HG02642 (cell line): ENCODE data around the gene ATL1.
"Not testable (repeated sequence)": the region's sequence is repeated elsewhere in the genome, so short reads cannot be mapped to it uniquely, and the experiment has no call there.

Experiments
- ATAC-seq: cut with Tn5 transposase; IDR thresholded peaks from one replicate; pipeline ENCODE4 v1.9.1; 2021; ENCODE audit warnings: mild to moderate bottlenecking; ENCODE audit not compliant: unreplicated experiment, poor library complexity

Gene ATL1

GRCh38 chr14:50599700-50600444, 39.9 kb downstream of the ATL1 start:
- no peak for ATAC-seq

- no peak for ATAC-seq
These were observed 40.9 kb downstream of the ATL1 start for GRCh38 chr14:50600849-50601248.

DNA sequence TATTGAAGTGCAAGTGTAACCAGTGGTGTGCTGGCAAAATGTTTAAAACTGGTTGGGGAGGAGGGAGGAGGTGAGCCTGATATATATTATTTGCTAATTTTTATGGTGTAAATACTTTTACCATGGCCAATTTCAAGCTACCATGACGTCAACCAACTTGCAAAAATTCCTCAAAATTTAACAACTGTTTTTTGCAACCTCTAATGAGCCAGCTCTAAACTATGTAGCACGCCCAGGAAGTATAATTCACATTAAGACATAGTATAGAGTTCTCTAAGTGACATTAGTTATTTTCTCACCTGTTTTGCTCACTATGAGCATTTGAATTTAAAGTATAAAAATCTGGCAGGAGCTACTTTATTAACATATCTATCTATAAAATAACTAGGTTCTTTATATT, 41.4 kb downstream of the ATL1 start:
- ATAC-seq = no peak

DNA sequence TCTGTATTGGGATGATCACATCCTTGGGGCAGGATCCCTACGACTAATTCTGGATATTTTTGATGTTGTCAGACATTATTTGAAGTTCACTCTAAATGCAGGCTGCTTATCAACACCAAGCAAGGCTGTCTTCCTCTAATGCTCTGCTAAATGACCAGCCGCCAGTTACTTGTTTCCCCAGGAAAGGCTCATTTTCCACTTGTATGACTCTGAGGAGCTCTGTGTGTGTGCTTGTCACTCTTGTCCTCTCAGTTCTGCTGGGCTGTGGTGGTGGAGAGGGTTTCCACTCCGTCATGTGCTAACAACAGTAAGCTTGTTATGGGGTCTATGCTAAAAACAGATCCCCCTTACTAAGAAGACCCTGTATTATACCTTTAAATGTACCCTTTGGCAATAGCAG, 42.1 kb downstream of the ATL1 start:
- ATAC-seq = no peak

DNA sequence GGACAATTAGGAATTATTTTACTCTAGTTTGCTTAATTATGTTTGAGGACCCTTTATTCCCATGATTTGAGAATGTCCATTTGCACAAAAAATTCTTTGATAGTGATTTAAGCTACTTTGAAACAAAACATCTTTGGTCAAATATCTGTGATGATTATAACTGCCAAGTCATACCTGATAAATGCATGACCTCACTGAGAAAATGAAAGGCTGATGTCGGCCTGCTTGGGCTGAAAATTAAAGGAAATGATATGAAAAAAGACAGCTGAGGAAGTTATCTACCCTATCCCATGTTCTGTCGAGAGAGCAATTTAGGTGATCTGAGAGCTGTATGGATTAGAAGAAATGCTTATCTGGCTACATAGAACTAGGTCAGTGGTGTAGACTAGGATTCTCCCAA, 43.6 kb downstream of the ATL1 start:
- no peak for ATAC-seq

DNA sequence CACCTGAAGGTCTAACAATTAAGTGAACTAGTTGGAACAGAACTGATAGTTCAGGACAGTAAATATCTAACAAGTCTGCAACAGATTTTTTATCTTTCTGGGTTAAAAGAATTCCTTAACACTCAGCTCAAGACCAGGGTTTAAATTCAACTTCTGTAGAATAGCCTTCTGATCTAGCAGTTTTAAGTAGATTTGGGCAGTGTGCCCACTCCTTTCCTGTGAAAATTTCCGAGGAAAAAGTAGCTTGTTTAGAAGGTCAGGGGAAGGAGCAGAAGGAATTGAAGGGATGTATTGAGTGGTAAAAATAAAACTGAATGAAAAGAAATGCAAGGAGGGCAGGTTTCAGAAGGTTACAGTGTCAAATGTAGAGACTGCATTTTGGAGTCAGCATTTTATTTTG, 45.8 kb downstream of the ATL1 start:
- no peak for ATAC-seq

- no peak for ATAC-seq
These were observed 46.5 kb downstream of the ATL1 start for GRCh38 chr14:50606468-50606867.

GRCh38 chr14:50607181-50607580, 47.2 kb downstream of the ATL1 start:
- ATAC-seq = no peak

DNA sequence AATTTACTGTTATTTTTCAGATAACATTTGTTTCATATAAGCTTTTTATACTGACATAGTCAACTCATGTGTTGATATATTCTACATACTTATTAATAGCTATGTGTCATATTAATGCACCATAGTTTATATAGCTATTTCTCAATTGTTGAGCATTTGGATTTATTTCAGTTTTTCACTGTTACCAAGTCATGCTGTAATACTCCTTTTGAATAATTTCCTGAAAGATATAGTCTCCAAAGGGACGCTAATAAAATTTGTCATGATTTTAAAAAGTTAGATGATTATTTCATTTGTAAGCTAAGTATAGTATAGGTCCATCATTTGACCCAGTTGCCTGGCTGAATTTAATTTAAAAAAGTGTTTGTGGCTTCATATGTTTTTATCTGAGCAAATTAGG, 47.8 kb downstream of the ATL1 start:
- no peak for ATAC-seq

DNA sequence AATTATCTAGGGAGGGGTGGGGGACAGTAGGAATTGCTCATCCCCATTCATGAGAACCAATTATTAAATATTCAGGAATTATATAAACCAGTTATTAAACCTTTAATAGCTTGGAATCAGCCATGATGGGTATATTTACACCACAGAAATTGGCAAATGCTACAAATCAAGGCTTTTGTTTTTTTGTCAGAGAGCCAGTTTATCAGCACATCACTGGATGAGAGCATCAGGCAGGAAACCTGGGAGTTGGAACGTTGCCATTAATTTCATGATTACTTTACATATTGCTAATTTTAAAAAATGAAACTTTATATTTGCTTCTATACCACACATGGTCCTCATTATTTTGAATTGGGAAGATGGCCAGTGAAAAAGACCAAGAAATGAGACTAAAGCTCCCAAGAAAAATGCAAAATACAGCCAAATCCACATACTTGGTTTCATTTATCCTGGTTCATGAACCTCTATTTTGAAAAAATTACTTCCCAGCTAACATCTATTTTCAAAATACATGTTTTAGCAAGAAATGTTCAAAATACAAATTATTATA, 48.4 kb downstream of the ATL1 start:
- ATAC-seq = no peak

DNA sequence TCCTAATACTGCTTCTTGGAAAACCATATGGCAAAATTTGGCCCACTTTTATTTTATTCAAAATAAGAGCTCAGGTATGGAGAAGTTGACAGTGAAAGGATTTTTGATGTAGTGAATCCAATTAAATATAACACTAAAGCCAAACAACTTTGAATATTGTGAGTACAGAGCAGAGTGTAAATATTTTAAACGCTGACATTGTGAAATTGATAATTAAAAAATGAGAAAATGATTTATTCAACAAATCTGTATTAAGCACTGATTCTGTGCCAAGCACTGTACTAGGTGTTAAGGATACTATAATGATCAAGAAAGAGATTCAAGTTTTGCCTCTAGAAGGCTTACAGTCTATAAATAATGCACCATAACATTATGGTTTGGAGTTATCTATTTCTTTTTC, 50.5 kb downstream of the ATL1 start:
- ATAC-seq = no peak

GRCh38 chr14:50612806-50613205, 52.9 kb downstream of the ATL1 start:
- ATAC-seq = no peak

DNA sequence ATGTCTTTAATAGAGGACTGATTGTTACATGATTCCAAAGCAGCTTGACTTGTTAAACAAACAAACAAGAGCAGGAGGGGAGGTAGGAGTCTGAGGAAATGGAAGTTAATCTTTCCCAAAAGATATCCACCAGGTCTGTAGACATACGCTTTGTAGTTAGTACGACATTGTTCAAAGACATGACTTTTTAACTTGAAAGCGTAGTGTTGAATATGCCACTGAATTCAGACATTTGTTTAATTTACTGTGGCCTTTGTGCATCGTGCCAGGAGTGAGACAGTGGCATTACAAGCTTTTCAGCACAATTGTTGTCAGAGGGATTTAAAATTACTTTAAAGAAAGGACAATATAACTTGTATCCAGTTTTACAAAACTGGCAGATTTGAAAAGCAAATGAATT, 55.1 kb downstream of the ATL1 start:
- no peak for ATAC-seq

DNA sequence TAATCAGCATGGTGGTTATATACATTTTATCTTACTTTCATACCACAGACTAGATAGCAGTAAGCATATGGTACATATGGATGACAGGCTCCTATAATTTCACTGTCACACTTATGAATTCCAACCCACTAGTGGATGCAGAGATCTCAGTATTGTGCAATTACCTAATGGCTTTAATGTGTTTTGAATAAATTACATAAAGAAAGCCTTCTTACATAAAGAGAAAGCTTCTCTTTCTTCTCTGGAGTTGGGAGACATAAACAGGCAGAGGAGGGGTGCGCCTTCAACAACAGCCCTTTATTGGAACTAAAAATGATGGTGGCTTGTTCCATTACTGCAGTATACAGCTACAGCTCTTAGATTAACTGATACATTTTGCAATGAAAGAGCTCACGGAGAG, 55.6 kb downstream of the ATL1 start:
- ATAC-seq = no peak

- ATAC-seq = no peak
These were observed 56.3 kb downstream of the ATL1 start for GRCh38 chr14:50616275-50616674.

DNA sequence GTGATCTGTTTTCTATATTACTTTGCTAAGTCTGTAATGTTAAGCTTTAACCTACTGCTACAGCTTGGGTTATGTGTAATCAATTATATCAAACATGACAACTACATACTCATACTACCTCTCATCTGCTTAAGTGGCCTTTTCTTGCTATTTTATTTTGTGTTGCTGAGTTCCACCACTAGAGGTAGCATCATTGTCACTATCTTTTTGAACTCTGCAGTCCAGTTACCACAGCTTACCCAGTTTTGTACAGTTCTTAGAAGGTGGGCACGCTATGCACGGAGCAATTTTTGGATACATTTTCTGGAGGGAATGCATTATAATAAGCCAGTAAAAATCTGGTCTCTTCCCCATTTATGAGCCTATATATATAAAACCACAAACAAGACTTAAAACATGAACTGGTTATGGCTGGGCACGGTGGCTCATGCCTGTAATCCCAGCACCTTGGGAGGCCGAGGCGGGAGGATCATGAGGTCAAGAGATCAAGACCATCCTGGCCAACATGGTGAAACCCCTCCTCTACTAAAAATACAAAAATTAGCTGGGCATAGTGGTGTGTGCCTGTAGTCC, 59.7 kb downstream of the ATL1 start:
- no peak for ATAC-seq

DNA sequence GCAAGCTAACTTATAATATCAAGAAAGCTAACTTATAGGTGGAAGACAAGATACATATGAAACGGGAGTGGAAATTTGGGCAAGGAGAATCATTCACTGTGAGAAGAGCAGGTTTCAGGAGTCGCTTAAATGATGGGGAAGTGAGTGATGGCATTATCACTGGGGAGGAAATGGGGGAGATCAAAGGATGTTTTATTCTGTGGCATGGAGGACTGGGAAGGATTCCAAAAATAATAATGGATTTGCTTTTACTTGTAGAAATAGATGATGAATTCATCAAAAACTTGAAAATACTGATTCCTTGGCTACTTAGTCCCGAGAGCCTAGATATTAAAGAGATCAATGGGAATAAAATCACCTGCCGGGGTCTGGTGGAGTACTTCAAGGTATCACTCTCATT, 60.4 kb downstream of the ATL1 start:
- ATAC-seq = no peak

DNA sequence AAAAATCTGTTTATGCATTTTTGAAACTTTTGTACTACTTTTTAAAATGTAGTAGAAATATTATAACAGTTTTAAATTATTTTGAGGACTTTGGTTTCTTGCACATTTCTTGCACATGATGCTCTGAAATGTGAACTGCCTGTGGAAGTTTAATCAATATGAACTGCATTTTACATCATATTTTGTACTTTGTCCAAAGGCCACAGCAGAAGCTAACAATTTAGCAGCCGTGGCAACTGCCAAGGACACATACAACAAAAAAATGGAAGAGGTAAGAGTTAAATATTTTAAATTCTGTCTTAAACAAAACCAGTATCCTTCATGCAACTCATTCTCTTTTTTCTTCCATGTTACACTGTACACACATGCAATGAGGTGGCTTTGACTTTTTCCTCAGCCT, 63.0 kb downstream of the ATL1 start:
- no peak for ATAC-seq

GRCh38 chr14:50624447-50624846, 64.5 kb downstream of the ATL1 start:
- ATAC-seq = no peak

DNA sequence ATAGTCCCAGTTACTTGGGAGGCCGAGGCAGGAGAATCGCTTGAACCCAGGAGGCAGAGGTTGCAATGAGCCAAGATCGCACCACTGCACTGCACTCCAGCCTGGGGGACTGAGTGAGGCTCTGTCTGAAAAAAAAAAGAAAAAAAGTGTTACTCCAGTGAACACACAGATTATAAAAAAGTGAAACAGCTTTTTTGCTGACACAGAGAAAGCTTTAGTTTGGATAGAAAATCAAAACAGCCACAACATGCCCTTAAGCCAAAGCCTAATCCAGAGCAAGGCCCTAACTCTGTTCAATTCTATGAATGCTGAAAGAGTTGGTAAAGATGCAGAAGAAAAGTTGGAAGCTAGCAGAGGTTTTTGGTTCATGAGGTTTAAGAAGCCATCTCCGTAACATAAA, 65.0 kb downstream of the ATL1 start:
- ATAC-seq = not testable (repeated sequence)

- ATAC-seq = no peak
These were observed 71.5 kb downstream of the ATL1 start for GRCh38 chr14:50631408-50631821.

DNA sequence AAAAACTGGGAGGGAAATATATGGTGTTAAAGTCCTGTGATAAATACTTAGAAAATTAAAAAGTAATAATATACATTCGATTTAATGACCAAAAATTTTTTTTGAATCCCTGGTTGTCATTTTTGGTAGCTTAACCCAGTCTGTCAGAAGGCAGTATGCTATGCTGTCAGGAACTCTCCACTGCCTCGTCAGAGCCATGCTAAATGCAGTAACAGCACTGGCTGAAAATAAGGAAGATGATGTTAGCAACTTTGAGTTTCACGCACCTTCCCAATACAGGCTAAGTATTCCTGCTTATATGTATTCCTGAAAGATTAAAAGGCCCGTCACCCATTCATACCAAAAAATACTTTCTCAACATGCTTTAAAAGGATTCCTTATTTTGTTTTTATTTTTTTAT, 74.0 kb downstream of the ATL1 start:
- ATAC-seq = no peak
